Measurements from ENCODE around the gene PSPH. TPM values are rescaled to one million over a fixed set of nuclear protein-coding genes. Genes with fewer than 3 reads are reported as not detected.
"Not testable (repeated sequence)": the region's sequence is repeated elsewhere in the genome, so short reads cannot be mapped to it uniquely, and the experiment has no call there.

The PSPH gene
- total RNA-seq: 12.0 and 13.5 TPM in 2 replicates

DNA sequence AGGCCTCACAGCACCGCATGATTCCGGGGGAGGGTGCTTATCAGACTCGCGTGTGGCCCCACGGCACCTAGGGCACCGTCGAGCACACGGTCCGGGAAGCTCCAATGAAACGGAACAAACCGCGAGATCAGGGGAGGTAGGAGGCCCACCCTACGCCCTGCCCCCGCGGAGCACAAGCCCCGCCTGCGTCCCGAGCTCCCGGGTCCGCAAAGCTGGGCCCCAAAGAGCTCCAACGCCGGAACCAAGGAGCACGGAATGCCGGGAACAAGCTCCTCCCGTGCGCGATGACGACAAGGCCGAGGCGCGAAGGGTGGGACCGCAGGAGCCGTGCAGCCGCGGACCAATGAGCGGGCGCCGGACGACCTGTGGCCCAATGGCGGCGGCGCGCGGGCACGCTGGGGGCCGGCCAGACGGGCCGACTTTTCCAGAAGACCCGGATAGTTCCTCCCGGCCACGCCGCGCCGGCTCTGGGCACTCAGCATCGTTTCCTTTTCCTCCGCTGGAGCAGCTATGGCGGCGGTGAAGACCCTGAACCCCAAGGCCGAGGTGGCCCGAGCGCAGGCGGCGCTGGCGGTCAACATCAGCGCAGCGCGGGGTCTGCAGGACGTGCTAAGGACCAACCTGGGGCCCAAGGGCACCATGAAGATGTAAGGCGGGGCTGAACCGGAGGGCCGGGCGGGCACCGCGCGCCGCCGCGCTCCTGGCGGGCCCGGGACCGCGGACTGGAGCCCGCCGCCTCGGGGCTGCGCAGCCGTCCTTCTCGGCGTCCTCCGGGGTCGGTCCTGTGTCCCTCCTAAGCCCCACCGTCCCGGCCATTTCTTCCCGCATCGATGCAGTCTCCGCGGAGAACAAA, at the start of gene PSPH, which contains the start of gene CCT6A:
PSPH (minus strand) TSS at position 106 of the 853 bp plus-strand sequence. CDS start 30,232 bp downstream, outside the sequence.
CCT6A (plus strand) TSS at position 427 of the 853 bp plus-strand sequence; CDS start at position 511, 84 bp downstream.
- intact Hi-C loops (cut with micrococcal nuclease): loop anchor here (1.0 to 5.0 kb wide), 8 partner anchors 13 to 684 kb away; partner anchors contain the start of genes CHCHD2, LANCL2, MRPS17 and SUMF2

DNA sequence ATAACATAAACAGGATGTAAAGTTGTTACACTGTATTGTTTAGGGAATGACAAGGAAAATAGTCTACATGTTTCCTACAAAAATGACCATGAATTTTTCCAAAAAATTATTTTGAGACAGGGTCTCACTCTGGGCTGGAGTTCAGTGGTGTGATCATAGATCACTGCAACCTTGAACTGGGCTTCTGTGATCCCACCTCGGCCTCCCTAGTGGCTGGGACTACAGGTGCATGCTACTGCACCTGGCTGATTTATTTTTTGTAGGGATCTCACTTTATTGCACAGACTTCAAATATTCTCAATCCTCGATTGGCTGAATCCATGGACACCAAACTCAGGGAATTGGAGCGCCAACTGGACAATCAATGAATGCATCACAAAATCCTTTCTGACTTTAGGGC, 48.4 kb upstream of the PSPH start:
- intact Hi-C loops (cut with micrococcal nuclease): no loop called here

DNA sequence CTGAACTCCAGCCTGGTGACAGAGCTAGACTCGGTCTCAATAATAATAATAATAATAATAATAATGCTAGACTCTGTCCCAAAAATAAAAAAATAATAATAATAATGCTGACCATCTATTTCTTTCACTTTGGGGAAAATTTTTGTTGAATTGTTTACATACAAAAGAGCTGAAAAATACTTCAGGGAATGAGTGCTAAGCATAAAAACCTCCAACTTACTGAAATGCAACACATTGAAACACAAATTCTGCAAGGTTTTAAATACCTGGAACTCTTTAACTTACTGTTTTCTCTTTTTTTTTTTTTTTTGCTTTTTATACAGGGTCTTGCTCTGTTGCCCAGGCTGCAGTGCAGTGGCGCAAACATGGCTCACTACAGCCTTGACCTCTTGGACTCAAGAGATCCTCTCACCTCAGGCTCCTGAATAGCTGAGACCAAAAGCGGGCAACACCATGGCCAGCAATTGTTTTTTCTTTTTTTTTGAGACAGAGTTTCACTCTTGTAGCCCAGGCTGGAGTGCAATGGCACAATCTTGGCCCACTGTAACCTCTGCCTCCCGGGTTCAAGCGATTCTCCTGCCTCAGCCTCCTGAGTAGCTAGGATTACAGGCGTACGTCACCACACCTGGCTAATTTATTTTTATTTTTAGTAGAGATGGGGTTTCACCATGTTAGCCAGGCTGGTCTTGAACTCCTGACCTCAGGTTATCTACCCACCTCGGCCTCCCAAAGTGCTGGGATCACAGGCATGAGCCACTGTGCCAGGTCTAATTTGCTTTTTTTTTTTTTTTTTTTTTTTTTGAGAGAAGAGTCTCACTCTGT, 47.2 kb upstream of the PSPH start:
- intact Hi-C loops (cut with micrococcal nuclease): not testable (repeated sequence)

DNA sequence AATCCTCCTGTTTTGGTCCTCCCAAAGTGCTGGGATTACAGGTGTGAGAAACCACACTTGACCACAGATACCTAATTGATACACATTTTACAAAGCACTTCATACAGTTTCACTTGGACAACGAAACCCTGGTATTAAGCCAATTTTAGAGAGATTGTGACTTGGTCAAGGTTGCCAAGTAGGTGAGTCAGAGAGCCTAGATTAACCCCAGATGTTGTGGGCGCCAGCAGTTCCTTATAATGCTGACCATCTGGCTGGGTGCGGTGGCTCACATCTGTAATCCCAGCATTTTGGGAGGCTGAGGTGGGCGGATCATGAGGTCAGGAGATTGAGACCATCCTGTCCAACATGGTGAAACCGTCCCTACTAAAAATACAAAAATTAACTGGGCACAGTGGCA, 46.5 kb upstream of the PSPH start:
- intact Hi-C loops (cut with micrococcal nuclease): no loop called here

DNA sequence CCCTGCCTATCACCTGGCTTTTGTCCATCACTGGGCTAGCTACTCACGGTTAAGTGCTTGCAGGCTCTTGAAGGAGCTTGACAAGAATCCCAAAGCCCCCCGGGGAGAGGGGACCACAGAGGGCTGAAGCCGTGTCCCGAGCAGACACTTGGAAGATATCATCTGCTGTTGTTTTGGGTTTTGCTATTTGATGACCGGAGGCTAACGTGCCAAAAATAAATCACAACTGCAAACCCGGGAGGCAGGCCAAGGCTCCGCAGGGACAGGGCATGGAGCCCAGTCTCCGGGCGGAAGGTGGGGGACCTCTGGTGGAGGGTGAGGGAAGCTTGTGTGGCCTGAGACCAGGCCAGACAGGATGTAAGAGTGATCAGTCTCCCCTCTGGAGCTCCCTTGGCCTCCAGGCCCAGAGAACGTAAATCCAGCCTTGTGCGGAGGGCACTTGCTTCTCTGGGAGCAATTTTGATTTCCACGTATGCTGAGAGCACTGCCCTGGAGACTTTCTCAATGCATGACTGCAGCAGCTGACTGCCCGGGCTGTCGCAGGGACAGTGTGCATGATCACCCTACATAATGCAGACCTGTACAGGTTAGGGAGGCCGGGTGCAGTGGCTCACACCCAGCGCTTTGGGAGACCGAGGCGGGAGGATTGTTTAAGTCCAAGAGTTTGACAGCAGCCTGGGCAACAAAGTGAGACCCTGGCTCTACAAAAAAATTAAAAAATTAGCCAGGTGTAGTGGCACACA, 41.7 kb upstream of the PSPH start, which contains the start of gene PHKG1:
PHKG1 (minus strand) TSS at position 164 of the 743 bp plus-strand sequence. CDS start 4,011 bp downstream, outside the sequence.
- intact Hi-C loops (cut with micrococcal nuclease): no loop called here

DNA sequence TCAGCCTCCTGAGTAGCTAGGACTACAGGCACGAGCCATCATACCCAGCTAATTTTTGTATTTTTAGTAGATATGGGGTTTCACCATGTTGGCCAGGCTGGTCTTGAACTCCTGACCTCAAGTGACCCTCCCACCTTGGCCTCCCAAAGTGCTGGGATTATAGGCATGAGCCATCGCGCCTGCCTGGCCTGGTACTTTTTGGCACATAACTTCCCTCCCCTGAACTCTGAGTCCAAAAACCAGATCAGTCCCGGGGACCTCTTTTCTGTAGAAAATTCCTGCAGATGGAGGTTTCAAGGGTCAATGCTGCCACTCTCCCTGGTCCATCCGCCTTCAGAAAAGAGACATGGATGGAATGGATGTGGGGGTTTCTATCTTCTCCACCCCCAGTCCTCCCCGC, 41.1 kb upstream of the PSPH start:
- intact Hi-C loops (cut with micrococcal nuclease): not testable (repeated sequence)

DNA sequence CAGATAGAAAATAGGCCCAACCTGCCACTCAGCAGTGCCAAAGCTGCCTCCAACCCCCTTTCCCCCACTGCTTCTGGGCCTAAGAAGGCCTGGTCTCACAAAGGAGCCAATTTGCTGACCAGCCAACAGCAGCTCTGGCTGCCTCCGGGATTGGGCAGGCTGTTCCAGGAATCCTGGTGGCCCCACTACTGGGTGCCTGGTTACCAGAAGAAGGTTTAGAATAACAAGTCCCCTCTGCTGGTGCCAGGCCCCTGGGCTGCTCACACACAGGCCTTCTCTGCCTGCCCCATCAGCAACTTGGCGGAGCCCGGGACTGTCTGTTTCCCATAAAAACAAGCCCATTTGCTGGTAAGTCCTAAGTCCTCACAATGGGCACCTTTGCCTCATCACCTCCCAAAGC, 40.3 kb upstream of the PSPH start:
- intact Hi-C loops (cut with micrococcal nuclease): no loop called here

DNA sequence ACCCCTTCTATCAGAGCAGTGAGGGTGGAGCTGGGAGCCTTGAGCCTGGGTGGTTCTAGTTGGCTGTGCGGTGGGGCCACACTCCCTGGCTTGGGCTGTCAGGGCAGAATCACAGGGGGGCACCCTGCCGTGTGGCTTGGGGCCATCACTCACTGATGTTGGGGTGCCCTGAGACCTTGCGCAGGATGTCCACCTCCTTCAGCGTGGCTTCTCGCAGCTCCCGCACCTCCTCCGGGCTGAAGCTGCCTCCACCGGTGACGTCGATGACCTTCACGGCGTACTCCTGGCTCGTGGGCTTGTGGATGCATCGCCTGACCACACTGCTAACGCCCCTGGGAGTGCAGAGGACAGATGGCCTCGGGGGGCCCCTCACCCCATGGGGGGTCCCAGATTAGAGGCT, 36.2 kb upstream of the PSPH start:
- intact Hi-C loops (cut with micrococcal nuclease): no loop called here

DNA sequence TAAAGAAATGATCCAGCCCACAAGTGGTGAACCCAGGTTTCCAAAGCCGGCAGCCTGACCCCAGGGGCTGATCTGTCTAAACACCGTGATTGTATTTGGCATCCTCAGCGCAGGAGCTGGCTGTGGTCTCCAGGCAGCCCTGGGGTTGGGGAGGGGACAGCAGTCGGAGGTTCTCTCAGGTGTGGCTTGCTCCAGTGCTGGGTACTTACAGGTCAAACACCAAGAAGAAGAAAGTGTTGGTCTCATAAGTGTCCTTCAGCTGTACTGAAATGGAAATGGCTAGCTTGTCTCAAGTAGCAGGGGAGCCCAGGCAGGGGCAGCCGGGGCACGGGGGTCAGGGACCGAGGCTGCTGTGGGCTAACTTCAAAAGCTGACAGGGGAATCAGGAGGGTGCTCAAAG, 35.5 kb upstream of the PSPH start:
- intact Hi-C loops (cut with micrococcal nuclease): no loop called here

DNA sequence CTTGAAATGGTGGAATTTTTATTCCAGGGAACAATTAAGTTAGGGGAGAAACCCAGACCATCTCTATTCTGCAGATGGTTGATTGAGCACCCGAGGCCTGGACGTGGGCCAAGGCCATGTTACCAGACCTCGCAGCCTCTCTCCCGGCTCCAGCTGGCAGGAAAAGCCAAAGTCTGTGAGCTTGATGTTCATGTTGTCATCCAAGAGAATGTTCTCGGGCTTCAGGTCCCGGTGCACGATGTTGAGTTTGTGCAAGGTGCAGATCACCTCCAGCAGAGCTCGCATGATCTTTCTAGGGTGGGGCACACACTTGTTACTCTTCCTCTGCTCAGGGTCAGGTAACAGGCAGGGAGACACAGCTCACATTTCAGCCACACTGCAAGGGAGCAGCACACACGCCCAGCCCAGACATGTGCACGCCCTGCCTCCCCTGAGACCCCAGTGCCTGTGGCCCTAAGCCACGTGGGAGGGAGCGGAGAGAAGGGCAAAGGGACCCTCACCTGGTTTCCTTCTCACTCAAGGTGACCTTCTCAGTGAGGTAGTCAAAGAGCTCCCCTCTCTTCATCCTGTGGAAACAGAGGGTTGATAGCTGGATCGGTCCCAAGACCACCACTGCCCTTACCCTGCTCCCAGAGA, 32.0 kb upstream of the PSPH start:
- intact Hi-C loops (cut with micrococcal nuclease): no loop called here

DNA sequence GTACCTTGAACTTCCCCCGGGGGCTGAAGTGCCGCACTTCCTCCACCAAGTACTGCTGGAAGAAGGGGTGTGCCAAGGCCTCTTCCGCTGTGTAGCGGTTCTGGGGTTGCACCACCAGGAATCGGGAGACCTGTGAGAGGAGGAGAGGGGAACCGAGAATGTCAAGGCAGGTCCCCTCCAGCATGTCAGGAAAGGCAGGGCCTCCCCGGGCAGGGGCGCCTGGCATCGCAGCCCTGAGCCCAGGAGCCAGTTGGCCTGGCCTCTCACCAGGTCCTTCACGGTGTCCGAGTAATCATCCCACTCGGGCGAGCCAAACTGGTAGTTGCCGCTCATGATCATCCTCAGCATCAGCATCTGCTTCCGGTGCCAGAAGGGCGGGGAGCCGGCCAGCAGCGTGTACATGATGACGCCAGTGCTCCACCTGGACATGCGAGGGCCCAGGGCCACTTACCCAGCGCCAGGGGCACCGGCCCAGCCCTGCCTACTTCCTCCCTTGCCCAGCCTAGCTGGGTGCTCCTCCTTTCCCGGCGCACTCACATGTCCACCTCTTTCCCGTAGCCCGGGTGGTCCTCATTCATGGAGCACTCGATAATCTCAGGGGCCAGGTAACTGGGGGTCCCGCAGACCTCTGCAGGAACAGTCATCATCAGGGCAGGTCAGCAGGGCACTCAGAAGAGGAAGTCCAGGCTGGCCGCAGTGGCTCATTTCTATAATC, 30.5 kb upstream of the PSPH start:
- intact Hi-C loops (cut with micrococcal nuclease): no loop called here

DNA sequence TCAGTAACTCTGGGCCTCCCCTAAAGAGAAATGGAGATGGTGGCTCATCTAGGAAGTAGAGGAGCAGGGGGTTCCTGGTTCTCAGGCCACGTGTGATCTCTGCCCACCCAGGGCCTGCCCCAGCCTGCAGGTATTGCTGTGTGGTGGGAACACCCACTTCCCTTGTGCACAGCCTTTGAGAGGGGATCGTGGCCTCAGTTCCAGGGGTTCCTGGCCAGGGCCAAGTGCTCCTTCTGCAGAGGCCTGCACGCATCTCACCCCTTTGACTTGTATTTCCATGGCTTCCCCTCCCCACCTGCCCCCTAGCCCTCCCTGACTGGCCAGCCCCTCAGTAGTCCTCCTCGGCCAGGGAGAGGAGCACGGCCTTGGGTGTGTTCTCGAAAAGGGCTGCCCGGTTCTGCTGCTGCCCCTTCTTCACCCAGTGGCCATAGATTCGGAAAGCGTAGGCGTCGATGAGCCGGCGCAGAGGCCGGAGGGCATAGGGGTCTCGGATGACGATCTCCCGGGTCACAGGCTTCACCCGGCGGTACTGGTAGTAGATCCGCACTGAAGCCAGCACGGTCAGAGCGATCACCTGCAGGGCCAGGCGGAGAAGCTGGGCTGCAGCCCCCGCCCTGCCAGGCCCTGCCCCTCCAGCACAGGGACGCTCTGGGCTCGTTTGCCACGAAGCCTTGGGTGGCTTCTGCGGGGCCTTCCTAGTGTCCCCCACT, 29.6 kb upstream of the PSPH start:
- intact Hi-C loops (cut with micrococcal nuclease): not testable (repeated sequence)

DNA sequence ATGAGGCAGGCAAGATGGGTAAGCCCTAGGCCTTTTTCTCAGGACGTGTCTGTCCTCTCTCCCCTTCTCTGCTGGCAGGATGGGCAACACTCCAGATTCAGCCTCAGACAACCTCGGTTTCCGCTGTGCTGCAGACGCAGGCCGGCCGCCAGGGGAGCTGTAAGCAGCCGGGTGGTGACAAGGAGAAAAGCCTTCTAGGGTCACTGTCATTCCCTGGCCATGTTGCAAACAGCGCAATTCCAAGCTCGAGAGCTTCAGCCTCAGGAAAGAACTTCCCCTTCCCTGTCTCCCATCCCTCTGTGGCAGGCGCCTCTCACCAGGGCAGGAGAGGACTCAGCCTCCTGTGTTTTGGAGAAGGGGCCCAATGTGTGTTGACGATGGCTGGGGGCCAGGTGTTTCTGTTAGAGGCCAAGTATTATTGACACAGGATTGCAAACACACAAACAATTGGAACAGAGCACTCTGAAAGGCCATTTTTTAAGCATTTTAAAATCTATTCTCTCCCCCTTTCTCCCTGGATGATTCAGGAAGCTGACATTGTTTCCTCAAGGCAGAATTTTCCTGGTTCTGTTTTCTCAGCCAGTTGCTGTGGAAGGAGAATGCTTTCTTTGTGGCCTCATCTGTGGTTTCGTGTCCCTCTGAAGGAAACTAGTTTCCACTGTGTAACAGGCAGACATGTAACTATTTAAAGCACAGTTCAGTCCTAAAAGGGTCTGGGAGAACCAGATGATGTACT, 28.4 kb upstream of the PSPH start:
- intact Hi-C loops (cut with micrococcal nuclease): no loop called here

DNA sequence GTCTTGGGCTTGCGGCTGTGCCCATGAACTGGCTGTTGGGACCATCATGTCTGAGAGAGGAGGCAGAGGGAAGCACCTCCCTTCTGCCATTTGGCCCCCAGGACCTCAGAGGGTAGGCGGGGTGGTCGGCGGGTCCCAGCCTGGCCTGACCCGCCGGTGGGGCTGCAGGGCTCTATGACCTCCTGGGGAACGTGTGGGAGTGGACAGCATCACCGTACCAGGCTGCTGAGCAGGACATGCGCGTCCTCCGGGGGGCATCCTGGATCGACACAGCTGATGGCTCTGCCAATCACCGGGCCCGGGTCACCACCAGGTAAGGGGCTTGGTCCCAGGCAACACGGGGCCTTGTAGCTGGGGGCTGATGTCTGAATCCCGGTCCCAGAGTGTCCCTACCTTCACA, 27.0 kb upstream of the PSPH start:
- intact Hi-C loops (cut with micrococcal nuclease): no loop called here

DNA sequence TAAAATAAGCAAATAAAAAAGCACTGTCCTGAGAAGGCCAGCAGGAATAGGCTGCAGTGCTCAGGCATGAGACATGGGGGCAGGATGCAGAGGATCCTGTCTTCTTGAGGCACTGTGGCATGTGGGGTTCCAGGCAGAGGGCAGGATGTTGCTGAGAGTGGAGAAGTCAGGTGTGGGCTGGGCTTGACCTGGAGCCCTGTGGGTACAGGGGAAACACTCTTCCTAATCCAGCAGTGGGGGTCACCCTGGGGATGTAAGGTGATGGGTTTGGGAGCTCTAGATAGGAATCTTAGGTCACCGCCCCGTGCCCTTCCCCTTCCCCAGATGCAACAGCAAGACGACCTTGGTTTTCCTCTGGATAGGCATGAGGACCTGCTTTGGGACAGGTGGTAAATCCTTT, 26.4 kb upstream of the PSPH start:
- intact Hi-C loops (cut with micrococcal nuclease): no loop called here

DNA sequence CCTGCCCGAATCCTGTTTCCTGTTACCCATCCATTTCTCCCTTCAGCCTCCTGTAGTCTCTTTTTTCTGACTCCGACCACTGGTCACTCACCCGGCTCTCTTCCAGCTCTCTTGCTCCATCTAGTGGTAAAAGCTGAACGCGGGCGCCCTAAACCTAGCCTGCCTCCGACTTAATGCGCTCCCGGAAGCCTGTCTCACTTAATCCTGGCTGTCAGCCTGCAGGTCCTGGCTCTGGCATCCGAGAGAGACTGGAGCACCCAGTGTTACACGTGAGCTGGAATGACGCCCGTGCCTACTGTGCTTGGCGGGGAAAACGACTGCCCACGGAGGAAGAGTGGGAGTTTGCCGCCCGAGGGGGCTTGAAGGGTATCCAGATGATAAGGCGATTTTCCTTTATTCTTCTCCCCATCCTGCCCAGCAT, 23.1 kb upstream of the PSPH start:
- intact Hi-C loops (cut with micrococcal nuclease): loop anchor here (1.0 kb wide), 3 partner anchors 10 to 433 kb away; partner anchors contain the start of gene SUMF2

DNA sequence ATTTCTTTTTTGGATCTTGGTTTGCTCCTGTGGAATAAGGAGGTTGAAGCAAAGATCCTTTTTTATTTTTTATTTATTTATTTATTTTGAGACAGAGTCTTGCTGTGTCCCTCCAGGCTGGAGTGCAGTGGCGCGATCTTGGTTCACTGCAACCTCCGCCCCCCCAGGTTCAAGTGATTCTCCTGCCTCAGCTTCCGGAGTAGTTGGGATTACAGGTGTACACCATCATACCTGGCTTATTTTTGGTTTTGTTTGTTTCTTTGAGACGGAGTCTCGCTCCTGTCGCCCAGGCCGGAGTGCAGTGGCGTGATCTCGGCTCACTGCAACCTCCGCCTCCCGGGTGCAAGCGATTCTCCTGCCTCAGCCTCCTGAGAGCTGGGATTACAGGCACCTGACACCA, 15.1 kb upstream of the PSPH start:
- intact Hi-C loops (cut with micrococcal nuclease): not testable (repeated sequence)

DNA sequence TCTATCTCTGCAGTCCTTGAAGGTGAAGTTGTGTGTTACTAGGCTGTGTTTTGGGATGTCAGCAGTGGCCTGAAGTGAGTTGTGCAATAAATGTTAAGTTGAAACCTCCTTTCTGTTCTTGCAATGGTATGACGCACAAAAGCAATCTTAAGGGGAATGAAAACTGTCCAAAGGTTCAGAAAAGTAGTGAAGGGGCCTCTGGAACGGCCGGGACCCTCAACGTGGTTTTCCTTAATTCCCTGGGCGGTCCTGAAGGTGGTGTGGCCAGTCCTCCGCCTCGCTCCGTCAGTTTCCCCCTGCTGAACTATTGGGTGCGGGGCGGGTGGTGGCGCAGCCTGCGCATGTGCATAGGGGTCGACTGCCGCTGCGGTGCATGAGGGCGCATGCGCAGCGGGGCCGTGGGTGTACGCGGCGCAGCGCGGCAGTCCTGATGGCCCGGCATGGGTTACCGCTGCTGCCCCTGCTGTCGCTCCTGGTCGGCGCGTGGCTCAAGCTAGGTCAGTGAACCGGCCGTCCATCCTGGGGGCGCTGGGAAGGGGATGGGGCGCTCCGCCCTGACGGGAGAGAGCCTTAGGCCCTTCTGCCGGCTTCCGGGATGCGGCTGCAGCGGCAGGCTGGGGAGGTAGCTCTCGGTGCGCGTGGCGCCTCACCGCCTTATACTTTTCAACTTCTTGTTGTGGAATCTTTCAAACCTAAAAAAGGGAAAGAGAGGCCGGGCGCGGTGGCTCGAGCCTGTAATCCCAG, 12.8 kb upstream of the PSPH start, which contains the start of gene SUMF2:
SUMF2 (plus strand) TSS at position 405 of the 744 bp plus-strand sequence; CDS start at position 431, 26 bp downstream.
- intact Hi-C loops (cut with micrococcal nuclease): loop anchor here (1.0 kb wide), 5 partner anchors 10 to 113 kb away; partner anchors contain the start of genes CCT6A, CHCHD2, MRPS17 and PSPH
